NCI-H460 (cell line): ENCODE results near the gene CENPT. TPM values are rescaled to one million over a fixed set of nuclear protein-coding genes. Genes with fewer than 3 reads are reported as not detected.

Experiments used
- DNase-seq: peaks from one replicate; pipeline ENCODE4 v3.0.0-alpha.2; 2016; ENCODE audit warnings: low read depth; ENCODE audit errors: extremely low read depth
- small RNA-seq, 2 experiments: library from RNA; depleted of rRNA; stranded (forward); fragments of <200 nt; gene quantifications; one replicate each; pipeline ENCODE3, GENCODE V24; 2014
- total RNA-seq: library from RNA; depleted of rRNA; stranded (reverse); fragments of >200 nt; shearing (Covaris generic); gene quantifications from 2 replicates; pipeline ENCODE4 v1.2.3, GENCODE V29; 2014; rRNA removed

The CENPT gene
- total RNA-seq, 1 experiment from 2014 or later = 28.4 TPM

- DNase-seq = no peak
Measured at GRCh38 chr16:67779256-67780014, 68.1 kb downstream of the CENPT start.

Small RNA genes within 50 kb of the gene (small RNA-seq; reads per million reads assigned to genes)
- gene AC040162.2 (0 reads per million in 2 experiments), gene NRN1L (0 reads per million in 2 experiments)

Other genes starting within 250 kb of the CENPT start
- 0.32 and 0.40 TPM in 2 replicates for gene CARMIL2, start 202.5 kb downstream of the CENPT start, total RNA-seq
- gene ACD, start 187.4 kb downstream of the CENPT start, total RNA-seq = 27.7 and 37.9 TPM in 2 replicates
- gene PARD6A, start 186.7 kb downstream of the CENPT start, total RNA-seq = 3.4 and 6.5 TPM in 2 replicates
- 10.2 and 10.4 TPM in 2 replicates for gene ENKD1, start 180.9 kb downstream of the CENPT start, total RNA-seq
- 0.27 TPM in 1 of 2 replicates, not detected in the other for gene C16orf86, start 180.9 kb downstream of the CENPT start, total RNA-seq
- 15.0 and 17.4 TPM in 2 replicates for gene GFOD2, start 128.4 kb downstream of the CENPT start, total RNA-seq
- gene RANBP10, start 41.1 kb downstream of the CENPT start, total RNA-seq = 6.8 and 8.2 TPM in 2 replicates
- 0.45 TPM in 1 of 2 replicates, not detected in the other for gene TSNAXIP1, start 40.8 kb downstream of the CENPT start, total RNA-seq
- 43.6 and 49.4 TPM in 2 replicates for gene THAP11, start 5.4 kb downstream of the CENPT start, total RNA-seq
- 260 and 267 TPM in 2 replicates for gene NUTF2, start 760 bp downstream of the CENPT start, total RNA-seq
- gene EDC4, start 25.4 kb upstream of the CENPT start, total RNA-seq = 52.6 and 55.4 TPM in 2 replicates
- 0.87 and 1.9 TPM in 2 replicates for gene NRN1L, start 37.2 kb upstream of the CENPT start, total RNA-seq
- gene PSKH1, start 45.6 kb upstream of the CENPT start, total RNA-seq = 5.3 and 6.5 TPM in 2 replicates
- gene CTRL, start 84.2 kb upstream of the CENPT start, total RNA-seq = 1.4 and 2.0 TPM in 2 replicates
- 28.7 and 34.9 TPM in 2 replicates for gene PSMB10, start 89.2 kb upstream of the CENPT start, total RNA-seq
- gene LCAT, start 96.4 kb upstream of the CENPT start, total RNA-seq = 4.6 and 8.4 TPM in 2 replicates
- 35.8 and 37.2 TPM in 2 replicates for gene SLC12A4, start 120.9 kb upstream of the CENPT start, total RNA-seq
- not detected in 2 replicates for gene DPEP3, start 132.8 kb upstream of the CENPT start, total RNA-seq
- not detected in 2 replicates for gene DPEP2, start 151.8 kb upstream of the CENPT start, total RNA-seq
- not detected in 2 replicates for gene DPEP2NB, start 168.2 kb upstream of the CENPT start, total RNA-seq
- 20.1 and 22.7 TPM in 2 replicates for gene DDX28, start 175.5 kb upstream of the CENPT start, total RNA-seq
- 34.5 and 39.4 TPM in 2 replicates for gene DUS2, start 175.6 kb upstream of the CENPT start, total RNA-seq
- 29.5 and 31.3 TPM in 2 replicates for gene NFATC3, start 237.7 kb upstream of the CENPT start, total RNA-seq